ENCODE measurements around the gene ATE1. TPM values are rescaled to one million over a fixed set of nuclear protein-coding genes. Genes with fewer than 3 reads are reported as not detected.

Gene ATE1
- total and polyA plus RNA-seq, 4 donors = 8.3 to 30.0 (median 17.8) TPM

- Histone ChIP-seq H3K27me3 (ENCODE audit: control insufficient read depth in 1 of 2, insufficient read depth in 2 of 2, low read length in 1 of 2) (no peaks in the 10 kb centered on the region), H3K36me3 (ENCODE audit: control insufficient read depth in 1 of 2, insufficient read depth in 2 of 2, low read length in 1 of 2) (peaks cover 0 to 4% of the 10 kb centered on the region in 2 donors), H3K27ac (ENCODE audit: low read depth in 1 of 2, low read length in 2 of 2) (no peak overlapping the region), H3K4me1 (ENCODE audit: control insufficient read depth in 1 of 2, insufficient read depth in 2 of 2, low read length in 2 of 2) (no peaks in the 10 kb centered on the region), H3K4me3 (ENCODE audit: low read length in 2 of 2) (no peak overlapping the region), H3K9me3 (ENCODE audit: control insufficient read depth, low read length) (no peaks in the 10 kb centered on the region)
- ATAC-seq (ENCODE audit: low FRiP score) (no peak), DNase-seq (no peak)
- intact Hi-C loops (cut with DNase I) = no loop called here
- 96 to 97% methylated on average over 1 of the region's 1 CpG for WGBS, 2 donors
Measured at GRCh38 chr10:121870413-121870812, 57.4 kb downstream of the ATE1 start.

- Histone ChIP-seq H3K4me1 (ENCODE audit: control insufficient read depth in 1 of 2, insufficient read depth in 2 of 2, low read length in 2 of 2) (no peaks in the 10 kb centered on the region), H3K4me3 (ENCODE audit: low read length in 2 of 2) (no peak overlapping the region), H3K27ac (ENCODE audit: low read depth in 1 of 2, low read length in 2 of 2) (no peak overlapping the region), H3K36me3 (ENCODE audit: control insufficient read depth in 1 of 2, insufficient read depth in 2 of 2, low read length in 1 of 2) (peaks cover 0 to 4% of the 10 kb centered on the region in 2 donors), H3K9me3 (ENCODE audit: control insufficient read depth, low read length) (no peaks in the 10 kb centered on the region), H3K27me3 (ENCODE audit: control insufficient read depth in 1 of 2, insufficient read depth in 2 of 2, low read length in 1 of 2) (no peaks in the 10 kb centered on the region)
- DNase-seq (no peak), ATAC-seq (ENCODE audit: low FRiP score) (no peak)
- WGBS, 2 donors = 78 to 88% methylated on average over 4 of the region's 4 CpGs
- intact Hi-C loops (cut with DNase I) = no loop called here
Measured at GRCh38 chr10:121865554-121865953, 62.3 kb downstream of the ATE1 start.

GRCh38 chr10:121864653-121865052, 63.2 kb downstream of the ATE1 start:
- 94 to 97% methylated on average over 3 of the region's 3 CpGs for WGBS, 2 donors

DNA sequence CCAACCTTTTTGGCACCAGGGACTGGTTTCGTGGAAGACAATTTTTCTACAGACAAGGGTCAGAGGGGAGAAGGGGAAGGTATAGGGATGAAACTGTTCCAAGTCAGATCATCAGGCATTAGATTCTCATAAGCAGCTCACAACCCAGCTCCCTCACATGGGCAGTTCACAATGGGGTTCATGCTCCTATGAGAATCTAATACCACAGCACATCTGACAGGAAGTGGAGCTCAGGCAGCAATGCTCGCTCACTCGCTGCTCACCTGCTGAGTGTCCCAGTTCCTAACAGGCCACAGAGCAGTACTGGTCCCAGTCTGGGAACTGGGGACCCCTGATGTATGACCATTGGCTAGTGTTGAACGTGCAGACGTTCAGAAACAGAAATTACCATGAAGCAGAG, 63.7 kb downstream of the ATE1 start:
- Histone ChIP-seq H3K9me3 (ENCODE audit: control insufficient read depth, low read length) (no peaks in the 10 kb centered on the region), H3K4me1 (ENCODE audit: control insufficient read depth in 1 of 2, insufficient read depth in 2 of 2, low read length in 2 of 2) (no peaks in the 10 kb centered on the region), H3K36me3 (ENCODE audit: control insufficient read depth in 1 of 2, insufficient read depth in 2 of 2, low read length in 1 of 2) (peaks cover 0 to 4% of the 10 kb centered on the region in 2 donors), H3K27ac (ENCODE audit: low read depth in 1 of 2, low read length in 2 of 2) (no peak overlapping the region), H3K27me3 (ENCODE audit: control insufficient read depth in 1 of 2, insufficient read depth in 2 of 2, low read length in 1 of 2) (no peaks in the 10 kb centered on the region), H3K4me3 (ENCODE audit: low read length in 2 of 2) (no peak overlapping the region)
- ATAC-seq (ENCODE audit: low FRiP score) (no peak), DNase-seq (no peak)
- WGBS, 2 donors = 98% methylated on average over 5 of the region's 5 CpGs
- intact Hi-C loops (cut with DNase I) = no loop called here

More at GRCh38 chr10:121864653-121865052, 63.2 kb downstream of the ATE1 start:
- Histone ChIP-seq H3K36me3 (ENCODE audit: control insufficient read depth in 1 of 2, insufficient read depth in 2 of 2, low read length in 1 of 2) (peaks cover 0 to 4% of the 10 kb centered on the region in 2 donors), H3K27me3 (ENCODE audit: control insufficient read depth in 1 of 2, insufficient read depth in 2 of 2, low read length in 1 of 2) (no peaks in the 10 kb centered on the region), H3K9me3 (ENCODE audit: control insufficient read depth, low read length) (no peaks in the 10 kb centered on the region), H3K4me1 (ENCODE audit: control insufficient read depth in 1 of 2, insufficient read depth in 2 of 2, low read length in 2 of 2) (no peaks in the 10 kb centered on the region), H3K27ac (ENCODE audit: low read depth in 1 of 2, low read length in 2 of 2) (no peak overlapping the region), H3K4me3 (ENCODE audit: low read length in 2 of 2) (no peak overlapping the region)
- intact Hi-C loops (cut with DNase I) = no loop called here
- no peak for DNase-seq
- no peak for ATAC-seq (ENCODE audit: low FRiP score)

DNA sequence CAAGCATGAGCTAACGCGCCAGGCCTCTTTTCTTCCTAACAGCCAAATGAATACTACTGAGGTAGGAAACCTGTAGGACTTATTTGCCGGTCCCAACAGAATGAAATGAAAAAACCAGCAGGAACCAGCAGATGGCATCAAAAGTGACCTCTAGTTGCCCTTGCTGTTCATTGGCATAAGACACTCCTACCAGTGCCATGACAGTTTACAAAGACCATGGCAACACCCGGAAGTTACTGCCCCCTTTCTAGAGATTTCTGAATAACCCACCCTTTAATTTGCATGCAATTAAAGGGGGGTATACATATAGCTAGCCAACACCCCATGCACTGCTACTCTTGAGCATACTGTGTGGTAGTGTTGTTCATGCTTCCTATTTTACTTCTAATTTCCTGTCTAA, 65.2 kb downstream of the ATE1 start:
- no peaks in the 10 kb centered on the region for H3K36me3 ChIP-seq (ENCODE audit: control insufficient read depth in 1 of 2, insufficient read depth in 2 of 2, low read length in 1 of 2)
- no peaks in the 10 kb centered on the region for H3K9me3 ChIP-seq (ENCODE audit: control insufficient read depth, low read length)
- ATAC-seq (ENCODE audit: low FRiP score) = no peak
- no peak overlapping the region for H3K27ac ChIP-seq (ENCODE audit: low read depth in 1 of 2, low read length in 2 of 2)
- 95 to 98% methylated on average over 4 of the region's 4 CpGs for WGBS, 2 donors
- no peaks in the 10 kb centered on the region for H3K27me3 ChIP-seq (ENCODE audit: control insufficient read depth in 1 of 2, insufficient read depth in 2 of 2, low read length in 1 of 2)
- no peaks in the 10 kb centered on the region for H3K4me1 ChIP-seq (ENCODE audit: control insufficient read depth in 1 of 2, insufficient read depth in 2 of 2, low read length in 2 of 2)
- intact Hi-C loops (cut with DNase I) = no loop called here
- no peak overlapping the region for H3K4me3 ChIP-seq (ENCODE audit: low read length in 2 of 2)
- DNase-seq = no peak

DNA sequence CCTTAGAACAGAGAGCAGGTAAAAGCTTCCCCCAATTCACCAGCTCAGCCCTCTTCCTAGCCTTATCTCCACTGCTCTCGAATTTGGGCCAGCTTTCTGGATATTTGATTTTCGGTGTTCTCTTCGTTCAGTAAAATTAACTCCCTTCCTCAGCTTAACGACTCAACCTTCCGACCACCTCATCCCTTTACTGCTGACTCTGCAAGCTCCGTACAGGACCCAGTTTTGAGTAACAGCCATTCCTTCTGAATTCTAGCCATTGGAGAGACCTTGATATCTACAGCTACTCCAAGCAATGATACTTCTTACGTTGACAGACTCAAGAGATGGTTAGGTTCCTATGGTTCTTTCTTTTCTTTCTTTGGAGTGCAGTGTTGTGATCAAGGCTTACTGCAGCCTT, 65.8 kb downstream of the ATE1 start:
- Histone ChIP-seq H3K27me3 (ENCODE audit: control insufficient read depth in 1 of 2, insufficient read depth in 2 of 2, low read length in 1 of 2) (no peaks in the 10 kb centered on the region), H3K27ac (ENCODE audit: low read depth in 1 of 2, low read length in 2 of 2) (no peak overlapping the region), H3K4me3 (ENCODE audit: low read length in 2 of 2) (no peak overlapping the region), H3K4me1 (ENCODE audit: control insufficient read depth in 1 of 2, insufficient read depth in 2 of 2, low read length in 2 of 2) (no peaks in the 10 kb centered on the region), H3K9me3 (ENCODE audit: control insufficient read depth, low read length) (no peaks in the 10 kb centered on the region), H3K36me3 (ENCODE audit: control insufficient read depth in 1 of 2, insufficient read depth in 2 of 2, low read length in 1 of 2) (no peaks in the 10 kb centered on the region)
- ATAC-seq (ENCODE audit: low FRiP score) = no peak
- intact Hi-C loops (cut with DNase I) = no loop called here
- DNase-seq = no peak
- 97% methylated on average over 7 of the region's 7 CpGs for WGBS, 2 donors

DNA sequence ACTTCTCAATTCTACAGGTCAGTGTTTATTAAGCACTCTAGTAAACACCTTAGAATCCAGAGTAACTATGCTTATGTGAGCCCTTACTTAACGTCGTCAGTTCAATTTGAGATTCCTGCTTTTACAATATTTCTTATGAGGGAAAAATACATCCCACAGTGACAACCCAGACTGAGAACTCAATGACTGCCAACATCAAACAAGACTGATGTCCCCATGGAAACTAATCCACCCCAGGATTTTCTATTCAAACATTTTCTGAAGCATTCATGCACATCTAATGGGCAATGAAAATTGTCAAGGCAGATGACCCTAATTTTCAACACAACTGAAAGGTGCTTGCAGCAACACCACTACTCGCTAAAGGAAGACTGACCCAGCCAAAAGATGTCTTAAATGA, 67.0 kb downstream of the ATE1 start:
- H3K9me3 ChIP-seq (ENCODE audit: control insufficient read depth, low read length) = no peaks in the 10 kb centered on the region
- no peak overlapping the region for H3K27ac ChIP-seq (ENCODE audit: low read depth in 1 of 2, low read length in 2 of 2)
- H3K36me3 ChIP-seq (ENCODE audit: control insufficient read depth in 1 of 2, insufficient read depth in 2 of 2, low read length in 1 of 2) = no peaks in the 10 kb centered on the region
- ATAC-seq (ENCODE audit: low FRiP score) (no peak), DNase-seq (no peak)
- H3K4me1 ChIP-seq (ENCODE audit: control insufficient read depth in 1 of 2, insufficient read depth in 2 of 2, low read length in 2 of 2) = no peaks in the 10 kb centered on the region
- no peak overlapping the region for H3K4me3 ChIP-seq (ENCODE audit: low read length in 2 of 2)
- H3K27me3 ChIP-seq (ENCODE audit: control insufficient read depth in 1 of 2, insufficient read depth in 2 of 2, low read length in 1 of 2) = no peaks in the 10 kb centered on the region
- 78 to 81% methylated on average over 3 of the region's 3 CpGs for WGBS, 2 donors
- intact Hi-C loops (cut with DNase I) = no loop called here

GRCh38 chr10:121854809-121855445, 72.9 kb downstream of the ATE1 start:
- Histone ChIP-seq H3K27ac (ENCODE audit: low read depth in 1 of 2, low read length in 2 of 2) (no peak overlapping the region), H3K4me3 (ENCODE audit: low read length in 2 of 2) (no peak overlapping the region), H3K4me1 (ENCODE audit: control insufficient read depth in 1 of 2, insufficient read depth in 2 of 2, low read length in 2 of 2) (no peaks in the 10 kb centered on the region), H3K27me3 (ENCODE audit: control insufficient read depth in 1 of 2, insufficient read depth in 2 of 2, low read length in 1 of 2) (no peaks in the 10 kb centered on the region), H3K36me3 (ENCODE audit: control insufficient read depth in 1 of 2, insufficient read depth in 2 of 2, low read length in 1 of 2) (no peaks in the 10 kb centered on the region), H3K9me3 (ENCODE audit: control insufficient read depth, low read length) (no peaks in the 10 kb centered on the region)
- DNase-seq = no peak
- intact Hi-C loops (cut with DNase I) = no loop called here
- ATAC-seq (ENCODE audit: low FRiP score) = no peak
- WGBS, 2 donors = 83 to 90% methylated on average over 4 of the region's 4 CpGs

- Histone ChIP-seq H3K27me3 (ENCODE audit: control insufficient read depth in 1 of 2, insufficient read depth in 2 of 2, low read length in 1 of 2) (no peaks in the 10 kb centered on the region), H3K4me1 (ENCODE audit: control insufficient read depth in 1 of 2, insufficient read depth in 2 of 2, low read length in 2 of 2) (no peaks in the 10 kb centered on the region), H3K36me3 (ENCODE audit: control insufficient read depth in 1 of 2, insufficient read depth in 2 of 2, low read length in 1 of 2) (peaks cover 1 to 3% of the 10 kb centered on the region in 2 donors), H3K9me3 (ENCODE audit: control insufficient read depth, low read length) (no peaks in the 10 kb centered on the region), H3K27ac (ENCODE audit: low read depth in 1 of 2, low read length in 2 of 2) (no peak overlapping the region), H3K4me3 (ENCODE audit: low read length in 2 of 2) (no peak overlapping the region)
- no peak for DNase-seq
- intact Hi-C loops (cut with DNase I) = no loop called here
- ATAC-seq (ENCODE audit: low FRiP score) = no peak
Measured at GRCh38 chr10:121853950-121854349, 73.9 kb downstream of the ATE1 start.
